ENCODE measurements around the gene TEPSIN.

Gene TEPSIN, protein sequence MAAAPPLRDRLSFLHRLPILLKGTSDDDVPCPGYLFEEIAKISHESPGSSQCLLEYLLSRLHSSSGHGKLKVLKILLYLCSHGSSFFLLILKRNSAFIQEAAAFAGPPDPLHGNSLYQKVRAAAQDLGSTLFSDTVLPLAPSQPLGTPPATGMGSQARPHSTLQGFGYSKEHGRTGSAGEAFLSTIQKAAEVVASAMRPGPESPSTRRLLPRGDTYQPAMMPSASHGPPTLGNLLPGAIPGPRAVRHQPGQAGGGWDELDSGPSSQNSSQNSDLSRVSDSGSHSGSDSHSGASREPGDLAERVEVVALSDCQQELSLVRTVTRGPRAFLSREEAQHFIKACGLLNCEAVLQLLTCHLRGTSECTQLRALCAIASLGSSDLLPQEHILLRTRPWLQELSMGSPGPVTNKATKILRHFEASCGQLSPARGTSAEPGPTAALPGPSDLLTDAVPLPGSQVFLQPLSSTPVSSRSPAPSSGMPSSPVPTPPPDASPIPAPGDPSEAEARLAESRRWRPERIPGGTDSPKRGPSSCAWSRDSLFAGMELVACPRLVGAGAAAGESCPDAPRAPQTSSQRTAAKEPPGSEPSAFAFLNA

GRCh38 chr17:81238815-81239713 is at the start of gene TEPSIN, which contains the start of gene NDUFAF8:
Gene TEPSIN, minus strand, starts transcription at chr17:81239055. Its CDS starts 22 bp downstream, at chr17:81239033.
Gene NDUFAF8, plus strand, starts transcription at chr17:81239318. Its CDS starts 46 bp downstream, at chr17:81239364.
- DNase-seq = peak; percentile 100

DNA sequence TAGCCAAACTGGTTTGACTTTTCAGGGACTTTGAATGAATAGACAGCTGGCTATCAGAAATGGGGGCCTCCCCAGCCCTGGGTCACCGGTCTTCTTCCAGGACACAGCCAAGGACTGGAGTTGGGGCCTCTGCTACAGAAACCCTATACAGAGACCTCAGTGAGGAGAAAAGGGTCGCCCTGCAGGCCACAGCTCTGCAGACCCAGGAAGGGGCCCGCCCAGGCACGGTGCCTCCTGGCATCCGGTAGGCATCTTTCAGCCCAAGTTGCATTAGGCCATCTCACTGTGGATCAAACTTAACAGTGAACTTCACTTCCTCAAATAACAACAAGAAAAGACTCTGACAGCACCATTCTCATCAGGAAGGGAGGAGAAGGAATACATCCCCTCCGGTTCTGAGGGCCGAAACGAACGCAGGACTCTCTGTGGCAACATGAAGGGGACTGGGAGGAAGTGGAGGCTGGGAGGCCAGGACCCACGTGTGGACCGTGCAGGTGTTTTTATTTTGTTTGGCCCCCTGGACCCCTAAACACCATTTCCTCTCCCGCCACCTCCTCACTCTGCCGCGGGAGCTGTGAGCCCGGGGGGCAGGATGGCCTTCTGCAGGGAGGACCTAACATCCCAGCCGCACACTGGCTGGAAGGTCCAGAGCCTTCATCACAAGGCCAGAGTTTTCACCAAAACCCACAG is 49.0 kb upstream of the TEPSIN start:
- no peak for DNase-seq

DNA sequence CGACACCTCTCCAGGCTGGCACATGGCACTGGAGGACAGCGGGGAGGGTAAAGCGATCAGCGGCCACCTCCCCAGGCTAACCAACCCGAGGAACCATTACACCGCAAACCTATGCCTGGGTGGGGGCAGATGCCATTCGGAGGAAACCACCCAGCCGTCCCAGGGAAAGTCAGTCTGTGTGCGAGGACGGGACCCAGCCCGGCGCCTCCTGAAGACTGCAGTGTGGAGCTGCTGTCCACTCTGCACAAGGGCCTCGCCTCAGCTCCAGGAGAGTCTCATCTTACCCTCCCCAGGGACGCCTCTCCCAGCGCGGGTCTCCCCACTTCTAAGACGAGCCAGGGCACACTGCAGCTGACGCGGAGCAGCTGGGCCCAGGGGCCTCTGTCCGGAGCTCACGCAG is 48.3 kb upstream of the TEPSIN start:
- DNase-seq = no peak

DNA sequence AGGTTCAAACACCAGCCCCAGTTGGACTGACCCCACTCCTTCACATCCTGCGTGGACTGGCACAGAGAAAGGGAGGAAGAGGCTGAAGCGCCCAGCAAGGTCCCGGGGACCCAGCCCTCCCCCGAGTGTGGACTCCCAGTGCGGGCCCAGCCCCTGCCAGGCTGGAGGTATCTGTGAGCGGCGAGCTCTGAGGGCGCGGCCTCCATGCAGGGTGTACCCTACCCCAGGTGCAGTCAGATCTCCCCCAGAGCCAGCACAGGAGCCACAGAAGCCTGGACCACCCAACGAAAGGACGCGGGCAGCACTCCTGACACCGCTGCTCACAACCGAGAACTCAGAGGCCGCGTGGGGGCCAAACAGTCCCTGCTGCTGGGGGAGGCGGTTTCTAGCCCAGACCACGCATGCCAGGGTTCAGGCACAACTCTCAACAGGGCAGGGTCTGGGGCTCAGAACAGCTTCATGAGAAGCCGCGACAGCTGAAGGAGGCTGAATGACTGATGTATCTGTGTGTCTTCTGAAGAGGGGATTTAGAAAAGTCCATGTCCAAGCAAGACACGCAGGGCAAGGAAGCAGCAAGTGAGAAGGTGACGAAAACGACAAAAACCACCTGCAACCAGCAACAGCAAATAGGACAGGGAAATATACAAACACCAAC is 47.8 kb upstream of the TEPSIN start:
- no peak for DNase-seq

GRCh38 chr17:81285894-81286293 is 47.0 kb upstream of the TEPSIN start:
- DNase-seq = no peak

- no peak for DNase-seq
Observed at GRCh38 chr17:81285179-81285878, 46.5 kb upstream of the TEPSIN start.

DNA sequence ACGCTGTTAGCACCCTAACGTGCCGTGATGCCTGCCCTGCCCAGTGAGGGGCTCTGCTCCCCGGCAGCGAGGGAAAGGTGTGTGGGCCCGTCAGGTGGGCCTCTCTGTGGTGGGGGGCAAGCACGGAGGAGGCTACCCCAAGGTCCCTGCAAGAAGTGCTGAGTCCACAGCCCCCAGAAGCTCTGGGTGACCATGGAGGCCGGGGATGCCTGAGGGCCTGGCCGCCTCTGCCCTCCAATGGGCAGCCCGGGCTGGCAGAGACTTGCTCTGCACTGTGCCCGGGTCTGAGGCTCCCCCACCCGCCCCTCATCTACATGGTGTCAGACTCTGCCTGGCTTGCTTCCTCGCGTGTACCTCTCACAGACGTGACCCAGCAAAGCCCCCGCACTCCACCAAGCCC is 44.0 kb upstream of the TEPSIN start:
- DNase-seq = no peak

GRCh38 chr17:81282141-81282540 is 43.3 kb upstream of the TEPSIN start:
- DNase-seq = no peak

- DNase-seq = no peak
Observed at GRCh38 chr17:81280571-81280970, 41.7 kb upstream of the TEPSIN start.

- DNase-seq = no peak
Observed at GRCh38 chr17:81279278-81280275, 40.7 kb upstream of the TEPSIN start.

DNA sequence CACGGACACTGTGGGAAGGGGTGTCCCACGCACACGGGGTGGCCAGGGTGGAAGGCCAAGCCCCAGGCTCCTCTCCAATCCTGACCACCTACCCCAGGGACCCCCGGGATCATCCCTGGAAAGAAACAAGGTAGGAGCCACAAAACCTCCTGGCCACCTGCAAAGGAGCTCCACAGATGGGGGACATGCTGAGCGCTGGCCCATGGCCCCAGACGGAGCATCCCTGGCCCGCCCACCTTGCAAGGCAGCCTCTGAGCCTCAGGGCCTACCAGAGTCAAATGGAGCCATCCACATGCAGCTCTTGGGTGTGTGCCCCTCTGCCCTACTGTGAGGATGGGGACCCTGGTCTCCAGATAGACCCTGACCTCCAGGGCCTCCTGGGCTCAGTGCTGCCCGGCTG is 40.0 kb upstream of the TEPSIN start:
- no peak for DNase-seq

DNA sequence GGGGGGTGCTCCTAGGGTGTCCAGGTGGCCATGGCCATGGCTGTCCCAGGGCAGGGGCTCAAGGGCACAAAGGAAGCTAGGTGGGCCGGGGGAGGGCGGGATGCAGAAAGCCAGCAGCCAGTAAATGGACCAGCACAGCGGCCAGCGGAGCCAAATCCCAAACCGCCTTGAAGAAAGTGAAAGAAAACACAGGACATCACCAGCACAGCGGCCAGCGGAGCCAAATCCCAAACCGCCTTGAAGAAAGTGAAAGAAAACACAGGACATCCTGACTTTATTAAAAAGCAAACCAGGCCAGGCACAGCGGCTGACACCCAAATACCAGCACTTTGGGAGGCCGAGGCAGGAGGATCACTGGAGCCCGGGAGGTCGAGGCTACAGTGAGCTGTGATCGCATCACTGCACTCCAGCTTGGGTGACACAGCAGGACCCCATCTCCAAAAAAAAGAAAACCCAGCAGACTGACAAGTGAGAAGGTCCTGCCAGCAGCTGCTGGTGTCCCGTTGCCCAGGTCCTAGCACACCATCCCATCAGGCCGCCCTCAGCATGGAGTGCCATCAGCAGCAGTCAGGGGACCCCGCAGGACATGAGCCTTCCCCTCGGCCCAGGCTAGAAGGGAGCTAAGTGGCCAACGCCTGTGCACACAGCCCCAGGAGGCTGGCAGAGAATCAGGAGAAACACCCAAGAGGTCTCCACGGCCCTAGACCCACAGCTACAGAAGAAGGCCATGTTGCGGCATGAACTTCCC is 39.3 kb upstream of the TEPSIN start:
- DNase-seq = no peak

DNA sequence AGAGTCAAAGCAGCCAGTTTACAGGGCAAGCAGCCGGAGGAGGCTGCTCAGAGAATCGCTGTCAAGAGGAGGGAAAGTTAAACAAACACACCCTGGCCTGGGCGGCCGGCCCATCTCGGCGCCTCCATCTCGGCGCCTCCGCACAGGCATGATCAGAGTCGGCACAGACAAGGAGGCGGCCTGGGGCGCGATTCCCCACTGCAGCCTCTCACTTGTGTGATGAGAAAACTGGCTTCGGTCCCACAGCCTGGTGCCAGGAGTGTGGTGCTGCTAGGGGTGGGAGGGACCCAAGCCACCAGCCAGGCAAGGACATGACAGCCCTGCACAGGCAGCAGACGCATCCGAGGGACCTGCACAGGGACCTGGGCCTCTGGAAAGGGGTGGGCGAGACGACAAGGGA is 38.6 kb upstream of the TEPSIN start:
- DNase-seq = no peak

DNA sequence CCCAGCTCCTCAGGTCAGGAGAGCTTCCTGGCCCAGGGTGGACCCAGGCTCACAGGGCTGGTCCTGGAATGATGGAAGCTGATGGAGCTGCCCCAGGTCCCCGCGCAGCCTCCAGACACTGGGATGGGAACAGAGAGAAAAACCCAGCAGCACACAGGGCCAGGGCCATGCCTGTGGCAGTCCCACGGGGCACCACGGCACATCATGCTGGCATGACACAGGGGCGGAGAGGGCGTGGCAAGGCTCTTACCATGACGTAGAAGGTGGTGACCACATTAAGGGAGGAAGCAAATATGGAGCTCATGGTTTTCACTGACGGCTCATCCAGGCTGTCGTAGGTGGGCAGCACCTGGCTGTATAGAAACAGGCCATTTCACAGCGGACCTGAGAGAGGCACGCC is 37.9 kb upstream of the TEPSIN start:
- no peak for DNase-seq

DNA sequence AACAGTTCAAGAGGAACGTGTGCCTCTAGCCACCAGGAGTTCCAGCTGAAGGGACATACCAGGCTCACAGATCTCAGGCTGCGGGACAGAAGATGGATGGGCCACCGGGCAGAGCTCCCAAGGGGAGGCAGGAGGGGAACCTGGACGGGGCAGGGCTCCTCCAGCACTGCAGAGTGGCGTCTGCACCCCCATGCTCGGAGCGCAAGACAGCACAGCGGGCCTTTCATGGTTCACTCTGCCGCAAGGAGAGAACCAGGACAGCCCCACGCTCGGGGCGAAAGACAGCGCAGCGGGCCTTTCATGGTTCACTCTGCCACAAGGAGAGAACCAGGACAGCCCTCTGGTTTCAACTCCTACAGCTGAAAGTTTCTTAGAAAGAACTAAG is 35.6 kb upstream of the TEPSIN start:
- no peak for DNase-seq

- no peak for DNase-seq
Observed at GRCh38 chr17:81273698-81274470, 35.0 kb upstream of the TEPSIN start.

DNA sequence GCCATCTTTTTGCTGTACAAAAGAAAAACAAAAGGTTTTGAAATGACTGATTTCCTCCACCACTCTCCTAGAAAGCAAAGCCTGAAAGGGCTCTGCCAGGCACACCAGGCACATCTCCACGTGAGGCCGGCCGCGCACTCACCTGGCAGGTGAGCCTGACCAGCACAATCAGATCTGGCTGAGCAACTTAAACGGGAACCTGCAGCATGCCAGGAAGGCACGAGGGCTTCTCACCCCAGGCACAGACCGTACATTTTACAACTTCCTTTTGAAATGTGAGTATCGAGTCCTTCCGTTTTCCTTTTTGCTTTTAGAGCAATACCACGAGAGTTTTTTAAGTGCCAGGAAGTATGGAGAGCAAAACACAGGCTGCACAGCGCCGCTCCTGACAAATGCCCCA is 33.8 kb upstream of the TEPSIN start:
- no peak for DNase-seq

GRCh38 chr17:81271226-81271625 is 32.4 kb upstream of the TEPSIN start:
- no peak for DNase-seq

DNA sequence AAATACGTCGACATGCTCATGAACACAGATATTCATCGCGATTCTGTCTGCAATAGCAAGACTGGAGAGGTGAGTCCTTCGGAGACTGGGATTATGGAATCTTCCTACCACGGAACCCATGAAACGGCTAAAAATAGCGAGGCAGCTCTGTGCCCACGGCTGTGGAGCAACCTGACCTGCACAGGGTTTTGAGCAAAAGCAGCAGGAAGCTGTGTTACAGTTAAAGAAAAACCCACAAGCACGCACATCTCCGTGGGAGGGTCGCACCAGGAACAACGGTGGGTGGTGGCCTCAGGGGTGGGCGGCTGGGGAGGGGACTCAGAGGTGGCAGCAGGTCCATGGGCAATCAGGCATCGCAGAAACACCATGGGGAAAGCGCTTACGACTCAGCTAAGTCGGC is 31.4 kb upstream of the TEPSIN start:
- DNase-seq = no peak
